ENCODE results near the gene CHRNA9. TPM values are rescaled to one million over a fixed set of nuclear protein-coding genes. Genes with fewer than 3 reads are reported as not detected.

CHRNA9 gene
- total RNA-seq, 2 experiments from 2014 or later = 0.26 to 0.82 TPM

DNA sequence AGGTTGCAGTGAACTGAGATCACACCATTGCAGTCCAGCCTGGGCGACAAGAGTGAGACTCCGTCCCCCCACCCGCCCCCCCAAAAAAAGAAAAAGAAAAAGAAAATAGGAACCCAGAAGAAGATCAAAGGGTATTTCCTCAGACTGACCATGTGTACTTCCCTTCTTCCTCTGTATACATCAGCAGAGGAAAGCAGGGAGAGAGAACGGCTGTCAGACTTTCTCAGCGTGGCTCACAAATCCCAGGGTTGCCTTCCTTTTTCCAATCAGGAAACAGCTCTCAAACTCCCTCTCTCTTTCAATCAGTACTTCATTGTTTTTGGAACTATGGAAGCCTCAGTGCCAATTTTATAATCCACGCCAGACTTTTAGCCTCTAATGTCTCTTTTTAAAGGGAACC, 59.1 kb downstream of the CHRNA9 start:
- POLR2A ChIA-PET = no interaction called here
- H3K27me3 Mint-ChIP-seq (ENCODE audit: low read depth) = peaks cover 9% of the 10 kb centered on the region
- CTCF ChIA-PET = no interaction called here
- DNase-seq = no peak
- no peak overlapping the region for H3K27ac Mint-ChIP-seq
- no peaks in the 10 kb centered on the region for H3K9me3 Mint-ChIP-seq (ENCODE audit: insufficient read depth)
- no peak overlapping the region for H3K4me3 Mint-ChIP-seq
- ATAC-seq = no peak
- H3K4me1 Mint-ChIP-seq (ENCODE audit: low read depth) = peaks cover 3% of the 10 kb centered on the region
- no peaks in the 10 kb centered on the region for H3K36me3 Mint-ChIP-seq (ENCODE audit: low read depth)

DNA sequence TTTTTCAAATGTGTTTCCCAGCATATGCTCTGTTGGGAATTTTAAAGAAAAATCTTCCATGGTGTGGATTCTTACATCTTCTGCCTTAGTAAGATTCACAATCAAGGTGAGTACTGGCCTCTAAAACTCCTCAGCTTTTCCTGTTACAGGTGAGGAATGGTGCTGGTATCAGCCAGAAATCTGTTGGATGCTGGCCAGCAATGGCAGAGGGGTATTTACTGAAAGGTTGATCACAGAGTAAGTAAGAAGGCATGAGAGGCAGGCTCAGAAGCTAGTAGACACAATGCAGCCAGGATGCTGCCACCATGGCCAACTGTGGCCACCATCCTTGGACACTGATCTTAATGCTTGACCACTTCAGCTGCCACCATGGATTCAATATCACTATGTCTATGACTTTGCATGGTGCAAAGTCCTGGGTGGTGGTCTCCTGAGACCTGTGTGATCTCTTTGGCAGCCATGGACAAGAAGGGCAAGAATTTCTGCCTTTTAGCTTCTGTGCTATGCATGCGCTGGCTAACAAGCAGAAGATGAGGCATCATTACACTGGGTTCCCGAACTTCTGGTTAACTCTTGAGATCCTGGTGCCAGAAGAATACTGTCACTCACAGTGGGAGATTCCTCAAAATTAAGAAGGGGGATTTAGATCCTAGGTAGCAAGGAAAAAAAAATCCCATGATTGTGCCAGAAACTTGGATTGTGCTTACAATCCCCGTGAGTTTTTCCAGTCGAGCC, 60.2 kb downstream of the CHRNA9 start:
- Mint-ChIP-seq H3K27me3 (ENCODE audit: low read depth) (peaks cover 9% of the 10 kb centered on the region), H3K4me3 (no peak overlapping the region), H3K27ac (no peak overlapping the region), H3K9me3 (ENCODE audit: insufficient read depth) (no peaks in the 10 kb centered on the region), H3K36me3 (ENCODE audit: low read depth) (no peaks in the 10 kb centered on the region), H3K4me1 (ENCODE audit: low read depth) (peaks cover 3% of the 10 kb centered on the region)
- ATAC-seq (no peak), DNase-seq (no peak)
- POLR2A ChIA-PET = no interaction called here
- CTCF ChIA-PET = no interaction called here

GRCh38 chr4:40395908-40396793, 61.0 kb downstream of the CHRNA9 start:
- no peaks in the 10 kb centered on the region for H3K9me3 Mint-ChIP-seq (ENCODE audit: insufficient read depth)
- H3K4me3 Mint-ChIP-seq = no peak overlapping the region
- peaks cover 3% of the 10 kb centered on the region for H3K4me1 Mint-ChIP-seq (ENCODE audit: low read depth)
- H3K27ac Mint-ChIP-seq = no peak overlapping the region
- H3K36me3 Mint-ChIP-seq (ENCODE audit: low read depth) = no peaks in the 10 kb centered on the region
- ChIA-PET POLR2A (no interaction called here), CTCF (no interaction called here)
- no peak for DNase-seq
- peaks cover 9% of the 10 kb centered on the region for H3K27me3 Mint-ChIP-seq (ENCODE audit: low read depth)
- ATAC-seq = no peak

- Mint-ChIP-seq H3K27me3 (ENCODE audit: low read depth) (no peaks in the 10 kb centered on the region), H3K36me3 (ENCODE audit: low read depth) (no peaks in the 10 kb centered on the region), H3K27ac (no peak overlapping the region), H3K4me3 (no peak overlapping the region), H3K4me1 (ENCODE audit: low read depth) (no peaks in the 10 kb centered on the region), H3K9me3 (ENCODE audit: insufficient read depth) (no peaks in the 10 kb centered on the region)
- POLR2A ChIA-PET = no interaction called here
- ATAC-seq (no peak), DNase-seq (no peak)
- CTCF ChIA-PET = no interaction called here
Measured at GRCh38 chr4:40399578-40399977, 64.4 kb downstream of the CHRNA9 start.

DNA sequence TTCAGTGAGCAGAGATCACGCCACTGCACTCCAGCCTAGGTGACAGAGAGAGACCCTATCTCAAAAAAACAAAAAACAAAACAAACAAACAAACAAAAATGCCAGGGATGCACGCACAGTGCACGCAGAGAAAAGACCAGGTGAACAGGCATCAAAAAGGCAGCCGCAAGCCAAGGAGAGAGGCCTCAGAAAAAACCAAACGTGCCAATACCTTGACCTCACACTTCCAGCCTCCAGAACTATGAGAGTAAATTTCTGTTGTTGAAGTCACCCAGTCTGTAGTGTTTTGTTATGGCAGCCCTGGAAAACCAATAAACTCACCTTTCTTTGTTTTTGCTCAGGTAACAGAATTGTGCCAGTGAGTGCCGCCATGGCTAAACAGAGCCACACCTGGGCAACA, 66.0 kb downstream of the CHRNA9 start:
- H3K27me3 Mint-ChIP-seq (ENCODE audit: low read depth) = no peaks in the 10 kb centered on the region
- no peak overlapping the region for H3K27ac Mint-ChIP-seq
- DNase-seq = no peak
- CTCF ChIA-PET = interaction anchor here (0.9 kb wide), 1 partner anchor 10 kb away, joined by 4 read pairs; no protein-coding TSS in a partner anchor
- no peak overlapping the region for H3K4me3 Mint-ChIP-seq
- ATAC-seq = no peak
- H3K9me3 Mint-ChIP-seq (ENCODE audit: insufficient read depth) = peaks cover 3% of the 10 kb centered on the region
- POLR2A ChIA-PET = no interaction called here
- peaks cover 4% of the 10 kb centered on the region for H3K36me3 Mint-ChIP-seq (ENCODE audit: low read depth)
- no peaks in the 10 kb centered on the region for H3K4me1 Mint-ChIP-seq (ENCODE audit: low read depth)

DNA sequence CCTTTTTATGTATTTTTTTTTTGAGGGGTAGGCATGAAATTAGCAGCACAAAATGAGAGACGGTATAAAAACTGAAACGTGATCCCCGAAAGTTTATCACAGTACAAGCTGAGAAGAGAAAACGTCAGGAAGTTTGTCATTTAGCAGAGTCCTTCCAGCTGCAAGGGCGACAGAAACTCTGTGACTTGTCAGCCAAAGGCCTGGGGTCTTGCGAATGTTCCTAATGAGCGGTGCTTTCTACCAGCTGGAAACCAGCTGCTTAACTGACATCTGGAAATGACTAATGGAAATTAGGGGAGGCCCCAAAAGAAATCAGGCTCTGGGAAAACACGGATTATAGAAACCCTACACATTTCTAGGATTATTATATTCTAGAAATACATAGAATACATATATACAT, 66.5 kb downstream of the CHRNA9 start:
- H3K9me3 Mint-ChIP-seq (ENCODE audit: insufficient read depth) = peaks cover 8% of the 10 kb centered on the region

GRCh38 chr4:40402556-40402955, 67.4 kb downstream of the CHRNA9 start:
- H3K9me3 Mint-ChIP-seq (ENCODE audit: insufficient read depth) = peaks cover 15% of the 10 kb centered on the region

More for the DNA sequence above, 66.5 kb downstream of the CHRNA9 start:
- DNase-seq (no peak), ATAC-seq (no peak)
- no peaks in the 10 kb centered on the region for H3K4me1 Mint-ChIP-seq (ENCODE audit: low read depth)
- ChIA-PET CTCF (no interaction called here), POLR2A (no interaction called here)
- H3K36me3 Mint-ChIP-seq (ENCODE audit: low read depth) = peaks cover 6% of the 10 kb centered on the region
- no peaks in the 10 kb centered on the region for H3K27me3 Mint-ChIP-seq (ENCODE audit: low read depth)
- H3K27ac Mint-ChIP-seq = no peak overlapping the region
- H3K4me3 Mint-ChIP-seq = no peak overlapping the region

DNA sequence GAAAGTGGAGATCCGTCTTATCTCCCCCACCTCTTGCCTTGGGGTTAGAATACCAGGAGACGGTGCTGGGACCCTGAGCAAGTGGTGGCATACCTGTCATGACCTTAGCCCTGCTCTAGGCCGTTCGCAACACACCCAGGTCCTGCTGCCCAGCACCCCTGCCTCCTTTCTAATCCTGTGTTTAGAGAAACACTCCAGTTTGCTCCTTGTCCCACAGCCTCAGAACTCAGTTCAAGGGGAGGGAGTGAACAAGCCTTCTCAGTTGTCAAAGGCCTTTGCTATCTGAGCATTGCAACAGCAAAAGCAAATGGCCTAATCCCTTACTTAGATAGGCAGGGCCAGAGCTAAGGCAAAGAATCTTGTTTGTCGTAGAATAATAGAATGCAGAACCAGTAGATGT, 67.9 kb downstream of the CHRNA9 start:
- DNase-seq = no peak
- Mint-ChIP-seq H3K27me3 (ENCODE audit: low read depth) (no peaks in the 10 kb centered on the region), H3K4me1 (ENCODE audit: low read depth) (no peaks in the 10 kb centered on the region), H3K9me3 (ENCODE audit: insufficient read depth) (peaks cover 19% of the 10 kb centered on the region), H3K36me3 (ENCODE audit: low read depth) (peaks cover 14% of the 10 kb centered on the region), H3K4me3 (no peak overlapping the region), H3K27ac (no peak overlapping the region)
- ATAC-seq = no peak
- ChIA-PET CTCF (no interaction called here), POLR2A (no interaction called here)

More at GRCh38 chr4:40402556-40402955, 67.4 kb downstream of the CHRNA9 start:
- no peak overlapping the region for H3K27ac Mint-ChIP-seq
- H3K4me3 Mint-ChIP-seq = no peak overlapping the region
- no peaks in the 10 kb centered on the region for H3K4me1 Mint-ChIP-seq (ENCODE audit: low read depth)
- peaks cover 11% of the 10 kb centered on the region for H3K36me3 Mint-ChIP-seq (ENCODE audit: low read depth)
- no peak for DNase-seq
- ATAC-seq = no peak
- ChIA-PET CTCF (no interaction called here), POLR2A (no interaction called here)
- H3K27me3 Mint-ChIP-seq (ENCODE audit: low read depth) = no peaks in the 10 kb centered on the region

Other genes with a start within 250 kb of the CHRNA9 start
- gene RHOH, start 138.3 kb upstream of the CHRNA9 start, total RNA-seq = 100 to 1,000 TPM; 147 to 159 TPM